GM12872 (cell line): Measurements from ENCODE around the gene AFTPH.

Source experiments
- CTCF ChIP-seq: IDR thresholded peaks from 3 replicates; pipeline ENCODE4 v1.5.1; 2011; ENCODE audit warnings: low read depth, mild to moderate bottlenecking, low read length, moderate library complexity; ENCODE audit not compliant: insufficient read depth

The AFTPH gene

GRCh38 chr2:64595397-64596176, 71.5 kb downstream of the AFTPH start:
- no peak for TF ChIP-seq CTCF

- TF ChIP-seq CTCF: no peak
Measured at GRCh38 chr2:64598226-64598625, 74.1 kb downstream of the AFTPH start.

- no peak for TF ChIP-seq CTCF
Measured at GRCh38 chr2:64599469-64599868, 75.3 kb downstream of the AFTPH start.

GRCh38 chr2:64601034-64601754, 77.1 kb downstream of the AFTPH start:
- TF ChIP-seq CTCF: no peak

GRCh38 chr2:64601785-64602391, 77.8 kb downstream of the AFTPH start:
- TF ChIP-seq CTCF: no peak

- TF ChIP-seq CTCF: no peak
Measured at GRCh38 chr2:64602436-64602835, 78.3 kb downstream of the AFTPH start.

GRCh38 chr2:64604155-64604554, 80.0 kb downstream of the AFTPH start:
- TF ChIP-seq CTCF: no peak
